H9 (cell line): ENCODE data around the gene UQCRHL. TPM values are rescaled to one million over a fixed set of nuclear protein-coding genes. Genes with fewer than 3 reads are reported as not detected.

ENCODE experiments used
- DNase-seq: peaks from one replicate; pipeline ENCODE4 v3.0.0-alpha.2; 2017
- H2AFZ ChIP-seq: one replicate; pipeline ENCODE4 v1.6.1; 2013; ENCODE audit warnings: mild to moderate bottlenecking, low read length, control low read depth, moderate library complexity
- H2AK5ac ChIP-seq: 2 replicates; pipeline ENCODE4 v1.6.1; 2013; ENCODE audit warnings: low read length, control low read depth, mixed read lengths; ENCODE audit not compliant: insufficient read length
- H2BK120ac ChIP-seq: one replicate; pipeline ENCODE4 v1.6.1; 2013; ENCODE audit warnings: low read depth, mild to moderate bottlenecking, low read length, control low read depth, inconsistent platforms; ENCODE audit not compliant: poor library complexity, severe bottlenecking
- H2BK12ac ChIP-seq: 2 replicates; pipeline ENCODE4 v1.6.1; 2013; ENCODE audit warnings: low read length, control low read depth, mixed read lengths, low read depth; ENCODE audit not compliant: insufficient read length
- H2BK15ac ChIP-seq: 2 replicates; pipeline ENCODE4 v1.6.1; 2013; ENCODE audit warnings: low read depth, low read length, control low read depth
- H2BK20ac ChIP-seq: one replicate; pipeline ENCODE4 v1.6.1; 2013; ENCODE audit warnings: low read depth, mild to moderate bottlenecking, low read length, control low read depth, inconsistent platforms; ENCODE audit not compliant: poor library complexity, severe bottlenecking
- H2BK5ac ChIP-seq: 2 replicates; pipeline ENCODE4 v1.6.1; 2013; ENCODE audit warnings: low read length, control low read depth, mixed read lengths; ENCODE audit not compliant: insufficient read length
- H3K14ac ChIP-seq: 2 replicates; pipeline ENCODE4 v1.6.1; 2013; ENCODE audit warnings: low read length, control low read depth; ENCODE audit not compliant: insufficient read depth
- H3K18ac ChIP-seq: 2 replicates; pipeline ENCODE4 v1.6.1; 2013; ENCODE audit warnings: low read depth, mild to moderate bottlenecking, mixed read lengths, low read length, control low read depth; ENCODE audit not compliant: insufficient read length
- H3K23ac ChIP-seq: 2 replicates; pipeline ENCODE4 v1.6.1; 2013; ENCODE audit warnings: low read length, control low read depth, mixed read lengths, low read depth; ENCODE audit not compliant: insufficient read length
- H3K23me2 ChIP-seq: 2 replicates; pipeline ENCODE4 v1.6.1; 2013; ENCODE audit warnings: low read depth, mild to moderate bottlenecking, mixed read lengths, low read length, control low read depth; ENCODE audit not compliant: insufficient read length, poor library complexity, severe bottlenecking
- H3K27ac ChIP-seq: 2 replicates; pipeline ENCODE4 v1.5.1; 2013; ENCODE audit warnings: low read length, control low read depth, mixed read lengths, low read depth; ENCODE audit not compliant: insufficient read length
- H3K27me3 ChIP-seq: 2 replicates; pipeline ENCODE4 v1.6.1; 2013; ENCODE audit warnings: low read length, control low read depth, inconsistent platforms; ENCODE audit not compliant: insufficient read depth
- H3K4ac ChIP-seq: 2 replicates; pipeline ENCODE4 v1.6.1; 2013; ENCODE audit warnings: low read depth, mild to moderate bottlenecking, control low read depth, inconsistent platforms, low read length, moderate library complexity
- H3K4me1 ChIP-seq: 2 replicates; pipeline ENCODE4 v1.6.1; 2013; ENCODE audit warnings: low read length, control low read depth, inconsistent platforms; ENCODE audit not compliant: insufficient read depth
- H3K4me2 ChIP-seq: 2 replicates; pipeline ENCODE4 v1.6.1; 2013; ENCODE audit warnings: low read length, control low read depth, mixed read lengths; ENCODE audit not compliant: insufficient read length, insufficient read depth
- H3K56ac ChIP-seq: 2 replicates; pipeline ENCODE4 v1.6.1; 2013; ENCODE audit warnings: low read depth, mild to moderate bottlenecking, mixed read lengths, low read length, control low read depth; ENCODE audit not compliant: insufficient read length
- H3K79me1 ChIP-seq: 2 replicates; pipeline ENCODE4 v1.6.1; 2013; ENCODE audit warnings: low read depth, mild to moderate bottlenecking, moderate library complexity, low read length, control low read depth, inconsistent platforms; ENCODE audit not compliant: insufficient read depth, poor library complexity, severe bottlenecking
- H3K79me2 ChIP-seq: 2 replicates; pipeline ENCODE4 v1.6.1; 2013; ENCODE audit warnings: low read length, control low read depth, inconsistent platforms; ENCODE audit not compliant: insufficient read depth
- H3K9ac ChIP-seq: 2 replicates; pipeline ENCODE4 v1.6.1; 2013; ENCODE audit warnings: low read length, control low read depth, mixed read lengths; ENCODE audit not compliant: insufficient read length; ENCODE audit errors: extremely low read depth
- H3K9me3 ChIP-seq: one replicate; pipeline ENCODE4 v1.6.1; 2013; ENCODE audit warnings: low read depth, low read length, inconsistent platforms; ENCODE audit not compliant: control insufficient read depth
- H3T11ph ChIP-seq: one replicate; pipeline ENCODE4 v1.6.1; 2013; ENCODE audit warnings: mild to moderate bottlenecking, low read length, control low read depth, inconsistent platforms
- H4K20me1 ChIP-seq: one replicate; pipeline ENCODE4 v1.6.1; 2013; ENCODE audit not compliant: control insufficient read depth, insufficient read length, insufficient read depth
- H4K5ac ChIP-seq: 2 replicates; pipeline ENCODE4 v1.6.1; 2013; ENCODE audit warnings: low read depth, mild to moderate bottlenecking, mixed read lengths, low read length, control low read depth; ENCODE audit not compliant: insufficient read length
- H4K8ac ChIP-seq: replicated peaks from 2 replicates; pipeline ENCODE4 v1.6.1; 2013; ENCODE audit warnings: low read length, control low read depth, mixed read lengths, low read depth; ENCODE audit not compliant: insufficient read length
- H4K91ac ChIP-seq: 2 replicates; pipeline ENCODE4 v1.6.1; 2013; ENCODE audit warnings: low read depth, mild to moderate bottlenecking, moderate library complexity, mixed read lengths, low read length, control low read depth; ENCODE audit not compliant: insufficient read length
- H3K27ac Mint-ChIP-seq, 3 experiments: 2 replicates in 2 of 3; 3 replicates in 1 of 3; pipeline ENCODE4 v1.8.0; 2020 to 2021; ENCODE audit warnings: mixed read lengths in 3 of 3, mild to moderate bottlenecking in 1 of 3, moderate library complexity in 1 of 3
- H3K27me3 Mint-ChIP-seq: 2 replicates; pipeline ENCODE4 v1.8.0; 2021; ENCODE audit warnings: low read depth, mild to moderate bottlenecking, moderate library complexity, mixed read lengths
- H3K36me3 Mint-ChIP-seq, 3 experiments: 2 replicates in 2 of 3; 3 replicates in 1 of 3; pipeline ENCODE4 v1.8.0; 2020 to 2021; ENCODE audit warnings: low read depth in 3 of 3, mixed read lengths in 3 of 3; ENCODE audit not compliant: insufficient read depth in 1 of 3
- H3K4me1 Mint-ChIP-seq, 2 experiments: 2 replicates each; pipeline ENCODE4 v1.8.0; 2020; ENCODE audit warnings: mixed read lengths in 2 of 2
- H3K4me3 Mint-ChIP-seq, 2 experiments: 2 replicates in 1 of 2; 3 replicates in 1 of 2; pipeline ENCODE4 v1.8.0; 2020 to 2021; ENCODE audit warnings: mild to moderate bottlenecking in 2 of 2, mixed read lengths in 2 of 2, moderate library complexity in 1 of 2
- H3K9me3 Mint-ChIP-seq, 2 experiments: 2 replicates in 1 of 2; 3 replicates in 1 of 2; pipeline ENCODE4 v1.8.0; 2020; ENCODE audit warnings: mild to moderate bottlenecking in 2 of 2, mixed read lengths in 2 of 2, moderate library complexity in 1 of 2
- CTCF ChIP-seq: fragments of 200-600 bp; sonication (generic); conservative IDR thresholded peaks from 3 replicates; pipeline ENCODE4 v1.8.0; 2021; ENCODE audit warnings: antibody characterized with exemption, mild to moderate bottlenecking
- WGBS: extraction: QIAGEN DNeasy Blood & Tissue Kit; methylation state at CpG from one replicate; pipeline ENCODE4 v1.1.7; 2013; ENCODE audit warnings: missing lambda C conversion rate, low lambda C conversion rate, mixed read lengths; ENCODE audit not compliant: insufficient read length; ENCODE audit errors: extremely low coverage; 5-methylcytosine and 5-hydroxymethylcytosine counted together
- total RNA-seq: library from RNA; stranded (reverse); gene quantifications from 2 replicates; pipeline ENCODE4 v1.2.1, GENCODE V29; 2021

Gene UQCRHL
- total RNA-seq, 1 experiment from 2014 or later = 2.0 TPM

GRCh38 chr1:15761366-15762128 lies 45.9 kb downstream of the UQCRHL start:
- Mint-ChIP-seq H3K4me1 (peaks cover 35 to 41% of the 10 kb centered on the region in 2 experiments), H3K9me3 (no peaks in the 10 kb centered on the region), H3K4me3 (peak overlapping the region; percentile 84 to 89; a peak in 3 of 5 replicates), H3K27ac (no peak overlapping the region; a peak in 1 of 7 replicates), H3K27me3 (peaks cover 10% of the 10 kb centered on the region), H3K36me3 (peaks cover 31 to 34% (median 34%) of the 10 kb centered on the region in 3 experiments; a peak in 6 of 7 replicates)
- H2BK120ac ChIP-seq = no peak overlapping the region
- H2BK12ac ChIP-seq = no peak overlapping the region
- peak overlapping the region; percentile 39 for H3K4me2 ChIP-seq
- H2AK5ac ChIP-seq = no peak overlapping the region
- no peak overlapping the region for H4K91ac ChIP-seq
- no peak overlapping the region for H3T11ph ChIP-seq
- no peak for TF ChIP-seq CTCF
- H2BK5ac ChIP-seq = no peak overlapping the region
- WGBS = no CpG with 5 or more reads among the region's 8 CpGs
- no peaks in the 10 kb centered on the region for H3K79me1 ChIP-seq
- DNase-seq = no peak
- peaks cover 14% of the 10 kb centered on the region for H3K23me2 ChIP-seq
- H2BK15ac ChIP-seq = no peak overlapping the region
- no peak overlapping the region for H3K23ac ChIP-seq
- peaks cover 21% of the 10 kb centered on the region; the same call in 1 of the 2 replicates for H3K79me2 ChIP-seq
- H3K27ac ChIP-seq = no peak overlapping the region
- no peak overlapping the region for H4K8ac ChIP-seq
- no peaks in the 10 kb centered on the region for H3K9me3 ChIP-seq
- no peaks in the 10 kb centered on the region for H4K20me1 ChIP-seq
- H3K14ac ChIP-seq = no peak overlapping the region
- no peaks in the 10 kb centered on the region for H3K27me3 ChIP-seq
- peaks cover 11% of the 10 kb centered on the region; the same call in 1 of the 2 replicates for H3K4me1 ChIP-seq
- H3K4ac ChIP-seq = no peak overlapping the region
- no peak overlapping the region for H2BK20ac ChIP-seq
- H3K9ac ChIP-seq = no peak overlapping the region
- H3K56ac ChIP-seq = no peak overlapping the region
- H2AFZ ChIP-seq = no peak overlapping the region
- no peak overlapping the region for H4K5ac ChIP-seq
- H3K18ac ChIP-seq = no peak overlapping the region
